OCI-M1 (cell line): ENCODE data around the gene CLCNKB.
A peak's percentile ranks its signal among the peaks of the same experiment; 100 is the strongest.
"Not testable (repeated sequence)": the region's sequence is repeated elsewhere in the genome, so short reads cannot be mapped to it uniquely, and the experiment has no call there.

Experiments used
- DNase-seq: peaks from one replicate; lab custom pipeline; 2025; lab: John Stamatoyannopoulos, UW

Gene CLCNKB

DNA sequence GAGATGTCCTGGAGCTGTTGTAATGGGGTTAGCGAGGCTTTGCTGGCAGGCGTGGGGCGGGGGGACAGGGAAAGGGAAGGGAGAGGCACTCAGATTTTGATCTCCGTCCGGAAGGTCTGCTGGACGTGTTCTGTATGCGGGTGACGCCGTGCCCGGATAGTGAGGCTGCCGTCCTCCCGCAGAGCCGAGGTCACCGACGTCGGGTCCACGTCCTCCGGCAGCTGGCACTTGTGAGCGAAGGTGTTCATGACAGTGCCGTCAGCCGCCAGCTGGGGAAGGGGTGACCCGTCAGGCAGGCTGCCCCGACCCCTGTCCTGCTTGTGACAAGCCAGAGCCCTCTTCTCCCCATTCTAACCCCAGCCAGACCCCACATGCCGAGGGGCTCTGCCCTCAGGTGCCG is 28.1 kb upstream of the CLCNKB start:
- DNase-seq, result no peak

DNA sequence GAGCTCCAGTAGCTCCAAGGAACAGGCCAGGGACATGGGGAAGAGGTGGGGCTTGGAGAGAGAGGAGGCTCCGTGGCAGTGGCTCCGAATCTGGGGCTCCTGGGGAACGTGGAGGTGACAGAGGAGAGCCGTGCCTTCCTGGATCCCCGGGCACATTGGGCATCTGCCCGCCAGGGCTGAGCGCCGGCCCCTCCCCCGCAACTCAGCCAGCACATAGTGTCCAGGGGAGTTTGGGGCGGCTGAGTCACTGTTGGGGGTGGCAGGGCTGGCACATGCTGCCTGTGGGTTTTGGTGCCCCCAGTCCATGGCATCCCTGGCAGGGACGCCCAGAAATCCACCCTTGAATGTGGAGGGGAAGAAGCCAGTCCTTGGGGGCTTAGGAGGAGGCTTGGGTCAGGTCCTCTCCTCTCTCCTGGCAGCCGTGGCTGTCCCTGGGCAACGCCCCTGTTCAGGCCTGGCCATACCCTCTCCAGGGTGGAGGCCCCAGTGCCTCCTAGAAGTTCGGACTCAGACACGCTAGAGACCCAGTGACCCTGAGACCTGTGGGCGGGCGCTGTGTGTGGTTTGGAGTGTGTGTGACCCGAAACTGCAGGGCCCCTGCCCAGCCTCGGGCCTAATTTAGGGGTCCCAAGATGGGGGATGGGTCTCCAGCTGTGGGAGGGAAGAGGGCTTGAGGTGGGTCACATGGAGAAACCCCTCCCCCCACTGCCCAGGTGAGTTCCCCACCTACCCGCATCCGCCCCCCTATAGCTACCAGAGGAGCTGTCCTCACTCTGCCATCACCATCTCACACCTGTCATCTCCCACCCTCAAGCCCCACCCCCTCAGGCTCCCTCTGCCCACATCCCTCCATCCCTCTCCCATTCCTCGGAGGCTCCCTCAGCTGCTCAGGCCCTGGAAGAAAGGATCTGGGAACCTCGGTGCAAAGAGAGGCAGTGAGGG is 27.4 kb upstream of the CLCNKB start:
- no peak for DNase-seq

DNA sequence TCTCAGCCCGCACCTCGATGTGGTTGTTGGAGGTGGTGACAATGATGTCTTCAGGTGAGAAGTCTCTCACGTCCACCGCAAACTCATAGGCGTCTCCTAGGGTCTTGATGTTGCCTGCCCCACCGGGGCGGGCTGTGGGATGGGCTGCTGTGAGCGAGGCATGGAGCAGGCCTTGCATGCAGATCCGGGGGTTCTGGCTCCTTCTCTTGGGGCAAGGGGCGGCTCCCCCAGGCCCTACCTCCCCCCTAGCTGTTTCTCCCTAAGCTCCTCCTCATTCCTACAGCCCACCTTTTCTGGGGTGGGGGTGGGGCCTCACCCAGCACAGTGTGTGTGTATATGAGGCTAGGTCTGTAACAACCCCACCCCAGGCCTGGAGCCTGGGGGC is 26.5 kb upstream of the CLCNKB start:
- no peak for DNase-seq

- no peak for DNase-seq
Observed at GRCh38 chr1:16017461-16018303, 25.9 kb upstream of the CLCNKB start, which contains the start of gene HSPB7. Gene HSPB7, minus strand, starts transcription at chr1:16018043. Its CDS starts 80 bp downstream, at chr1:16017963.

DNA sequence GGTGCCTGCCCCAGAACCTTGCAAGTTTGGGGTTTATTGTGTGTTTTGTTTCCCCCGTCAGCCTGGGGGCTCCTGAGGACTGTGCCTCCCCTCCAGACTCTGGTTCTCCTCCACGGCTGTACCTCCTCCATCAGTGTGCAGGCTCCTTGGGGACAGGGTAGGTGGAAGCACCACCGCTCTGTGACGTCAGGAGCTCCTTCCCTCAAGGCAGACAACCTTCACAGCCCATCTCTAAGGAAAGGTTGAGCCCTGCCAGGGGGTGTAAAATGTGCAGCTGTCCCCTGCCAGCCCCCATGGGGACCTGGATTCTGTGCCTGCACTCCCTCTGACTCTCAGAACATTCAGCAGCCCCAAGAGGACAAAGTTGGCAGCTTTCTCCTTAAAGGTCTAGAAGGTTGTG is 25.3 kb upstream of the CLCNKB start:
- DNase-seq, result no peak

DNA sequence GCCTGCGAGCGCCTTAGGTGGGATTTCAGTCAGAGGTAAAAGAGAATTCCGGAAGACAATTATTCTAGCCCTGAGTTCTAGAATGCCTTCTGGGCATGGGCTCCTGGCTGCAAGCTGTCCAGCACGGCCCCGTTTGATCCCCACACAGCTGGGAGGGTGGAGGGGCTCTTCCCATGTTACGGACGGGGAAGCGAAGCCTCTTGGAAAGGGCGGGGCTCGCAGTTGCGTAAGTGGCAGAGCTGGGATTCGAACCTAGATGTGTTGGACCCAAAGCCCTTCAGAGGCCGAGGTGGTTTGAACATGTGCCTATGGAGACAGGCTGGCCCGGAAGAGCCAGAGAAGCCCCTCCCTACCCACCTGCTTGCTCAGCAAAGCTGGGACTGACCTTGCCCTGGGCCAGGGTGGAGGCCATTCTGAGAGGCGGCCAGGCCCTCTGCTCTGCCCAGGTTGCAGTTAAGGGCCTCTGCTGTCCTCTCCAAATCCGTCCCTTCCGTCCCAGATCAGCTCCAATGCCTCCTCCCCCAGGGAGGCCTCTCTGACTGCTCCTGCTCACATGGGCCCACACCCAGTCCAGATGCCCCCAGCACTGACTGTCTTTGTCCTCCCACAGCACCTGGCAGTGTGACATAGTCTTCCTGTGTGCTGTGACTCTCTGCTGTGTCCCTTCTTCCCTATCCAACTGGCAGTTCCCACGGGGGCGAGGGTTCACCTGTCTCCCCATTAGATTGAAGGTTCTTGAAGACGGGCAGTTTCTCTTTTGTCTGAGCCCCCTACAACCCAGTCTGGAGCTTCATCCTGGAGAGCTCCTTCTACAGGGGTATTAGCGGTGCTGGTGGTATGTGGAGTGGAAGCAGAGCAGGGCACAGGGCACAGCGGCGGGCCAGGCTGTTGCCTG is 24.6 kb upstream of the CLCNKB start:
- DNase-seq, result no peak

GRCh38 chr1:16019644-16020277 is 23.8 kb upstream of the CLCNKB start:
- no peak for DNase-seq

GRCh38 chr1:16020325-16020724 is 23.3 kb upstream of the CLCNKB start:
- DNase-seq, result no peak

GRCh38 chr1:16020878-16021277 is 22.7 kb upstream of the CLCNKB start:
- not testable (repeated sequence) for DNase-seq

DNA sequence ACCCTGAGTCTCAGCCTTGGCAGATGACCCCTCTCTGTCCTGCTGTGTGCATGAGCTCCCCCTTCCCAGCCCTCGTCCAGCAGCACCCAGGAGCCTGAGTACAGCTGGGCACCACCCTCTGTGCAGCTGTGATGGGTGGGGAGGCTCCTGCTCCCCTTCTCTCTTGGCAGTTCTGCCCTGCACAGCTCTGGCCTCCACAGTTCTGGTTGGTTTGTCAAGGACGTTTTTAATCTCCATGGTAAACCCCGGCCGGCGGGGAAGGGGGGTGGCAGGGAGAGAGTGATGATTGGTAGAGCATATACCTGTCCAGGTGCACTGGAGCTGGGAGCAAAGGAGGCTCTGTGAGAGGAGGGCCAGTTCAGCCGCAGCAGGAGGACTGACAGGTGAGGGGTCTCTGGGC is 21.9 kb upstream of the CLCNKB start, which contains the start of gene CLCNKA:
TSS of gene CLCNKA (plus strand) at position 356 of the 400 bp plus-strand sequence. CDS start 584 bp downstream, outside the sequence.
- DNase-seq, result no peak

- DNase-seq, result no peak
Observed at GRCh38 chr1:16022393-16022792, 21.2 kb upstream of the CLCNKB start.

DNA sequence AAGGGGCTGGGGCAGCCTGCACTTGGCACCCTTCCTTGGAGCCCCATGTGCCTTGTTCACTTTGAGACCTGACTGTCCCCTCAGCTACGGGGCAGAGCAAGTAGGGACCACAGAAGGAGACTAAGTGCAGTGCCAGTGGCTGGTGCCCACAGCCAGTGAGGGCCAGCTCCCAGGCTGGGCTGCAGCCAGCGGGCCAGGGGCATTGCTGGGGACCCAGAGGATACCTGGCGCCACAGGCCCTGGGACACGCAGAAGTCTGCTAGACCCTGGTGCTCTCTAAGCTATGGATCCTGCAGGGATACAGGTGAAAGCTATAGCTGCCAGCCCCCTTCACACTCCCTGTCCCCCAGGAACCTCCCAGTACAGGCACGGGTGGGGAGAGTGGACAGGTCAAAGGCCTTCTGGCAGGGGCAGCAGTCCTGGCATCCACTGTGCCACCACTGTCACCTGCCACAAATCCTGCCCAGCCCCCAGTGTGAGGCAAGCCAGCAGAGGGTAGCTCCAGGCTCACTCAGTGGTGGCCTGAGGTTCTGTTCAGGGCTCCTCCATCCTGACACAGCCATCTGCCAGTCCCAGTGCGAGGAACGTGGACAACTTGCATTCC is 20.4 kb upstream of the CLCNKB start:
- DNase-seq, result no peak

GRCh38 chr1:16026302-16026701 is 17.3 kb upstream of the CLCNKB start:
- DNase-seq, result not testable (repeated sequence)

- peak; percentile 51 for DNase-seq
Observed at GRCh38 chr1:16026723-16027484, 16.7 kb upstream of the CLCNKB start.

DNA sequence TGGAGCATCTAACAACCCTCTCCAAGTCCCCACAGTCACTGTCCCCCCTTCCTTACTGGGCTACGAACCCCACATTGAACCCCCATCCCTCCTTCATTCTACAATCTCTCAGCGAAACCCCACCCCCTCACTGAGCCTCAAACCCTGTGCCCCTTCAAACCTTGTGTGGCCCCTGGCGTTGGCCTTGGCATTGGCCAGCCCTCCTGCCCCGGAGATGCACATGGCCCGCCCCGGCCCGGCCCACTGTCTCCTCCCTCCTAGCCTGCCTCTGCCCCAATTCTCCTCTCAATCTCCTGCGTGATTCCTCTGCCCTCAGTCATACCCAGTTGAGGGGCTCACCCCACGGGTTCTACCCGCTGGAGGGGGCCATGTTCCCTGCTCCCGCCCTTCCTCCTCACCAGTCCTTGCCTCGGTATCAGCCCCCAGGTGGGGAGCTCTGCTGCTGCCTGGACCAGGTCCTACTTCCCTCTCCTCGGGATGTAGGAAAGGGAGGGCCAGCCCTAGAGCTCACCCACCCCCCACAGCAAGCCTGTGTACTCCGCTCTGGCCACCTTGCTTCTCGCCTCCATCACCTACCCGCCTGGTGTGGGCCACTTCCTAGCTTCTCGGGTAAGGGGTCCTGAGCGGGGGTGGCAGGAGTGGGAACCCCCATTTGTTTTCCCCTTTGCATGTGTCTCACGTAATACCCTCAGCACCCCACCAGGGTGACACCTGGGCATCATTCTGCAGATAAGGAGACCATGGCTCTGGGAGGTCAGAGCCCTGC is 15.2 kb upstream of the CLCNKB start:
- DNase-seq, result no peak

DNA sequence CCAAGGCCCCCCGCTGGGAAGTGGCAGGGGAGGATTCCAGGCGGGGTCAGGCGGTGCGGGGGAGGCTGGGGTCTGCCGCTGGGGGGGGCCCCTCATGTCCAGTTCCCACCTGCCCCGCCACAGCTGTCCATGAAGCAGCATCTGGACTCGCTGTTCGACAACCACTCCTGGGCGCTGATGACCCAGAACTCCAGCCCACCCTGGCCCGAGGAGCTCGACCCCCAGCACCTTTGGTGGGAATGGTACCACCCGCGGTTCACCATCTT is 14.6 kb upstream of the CLCNKB start:
- DNase-seq, result not testable (repeated sequence)

- DNase-seq, result no peak
Observed at GRCh38 chr1:16029288-16029687, 14.3 kb upstream of the CLCNKB start.

GRCh38 chr1:16031551-16031950 is 12.0 kb upstream of the CLCNKB start:
- no peak for DNase-seq

GRCh38 chr1:16032388-16033102 is 11.0 kb upstream of the CLCNKB start:
- peak; percentile 92 for DNase-seq
